Lower leg skin (tissue), 4 donors: ENCODE measurements around the gene RNF152. TPM values are rescaled to one million over a fixed set of nuclear protein-coding genes. Genes with fewer than 3 reads are reported as not detected.

ENCODE experiments used
- DNase-seq, 2 donors: peaks; one replicate each; pipeline ENCODE4 v3.0.0-alpha.2; 2019; ENCODE audit warnings: low spot score in 2 of 2
- H3K4me3 ChIP-seq: fragments of 200-600 bp; sonication (generic); 2 replicates; pipeline ENCODE4 v1.5.1; 2017; ENCODE audit warnings: mild to moderate bottlenecking, low read depth; ENCODE audit not compliant: poor library complexity, severe bottlenecking
- POLR2A ChIP-seq, 2 donors: fragments of 450-650 bp; IDR thresholded peaks; one replicate each; pipeline ENCODE4 v1.6.1; 2016 to 2017; ENCODE audit warnings: antibody characterized with exemption in 2 of 2, mild to moderate bottlenecking in 1 of 2, moderate library complexity in 1 of 2
- WGBS, 2 donors: methylation state at CpG; one replicate each; pipeline ENCODE4 v1.1.5; 2018; 5-methylcytosine and 5-hydroxymethylcytosine counted together
- intact Hi-C: fragments of 100-400 bp; cut with DNase I; formaldehyde crosslinking; loops from one replicate; pipeline ENCODE4 v1.15.0; 2023; ENCODE audit warnings: low total_unique reads
- total RNA-seq, 4 donors: library from RNA; depleted of rRNA; stranded (reverse); fragments of >200 nt; gene quantifications; one replicate each; pipeline ENCODE4 v1.1.0, GENCODE V29; 2016
- TF ChIP-seq, protein P1 (sequence below), 3 donors: fragments of 450-650 bp; IDR thresholded peaks; one replicate each; pipeline ENCODE4 v1.5.1; 2016; ENCODE audit warnings: antibody characterized with exemption in 3 of 3, mild to moderate bottlenecking in 3 of 3, moderate library complexity in 2 of 3

Gene RNF152
- total RNA-seq, 4 donors from 2014 or later, result 37.1 to 112 (median 82.5) TPM

DNA sequence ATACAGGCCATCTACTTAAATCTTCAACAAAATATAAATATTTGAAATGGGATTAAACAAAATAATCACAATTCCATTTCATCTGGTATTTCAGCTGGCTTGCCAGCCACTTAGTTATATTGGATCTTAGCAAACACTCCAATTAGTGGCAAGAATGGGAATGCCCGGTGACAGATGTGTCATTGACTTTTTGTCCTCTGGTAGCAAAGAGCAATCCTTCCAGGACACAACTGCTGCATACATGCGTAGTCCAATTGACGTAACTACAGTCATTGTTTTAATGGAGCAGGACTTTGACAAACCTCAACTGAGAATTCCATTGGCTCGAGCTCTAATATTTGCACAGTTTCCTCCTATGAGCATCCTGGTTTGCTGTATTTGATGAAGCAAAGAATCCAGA lies 69.9 kb downstream of the RNF152 start:
- TF ChIP-seq, protein P1, sequence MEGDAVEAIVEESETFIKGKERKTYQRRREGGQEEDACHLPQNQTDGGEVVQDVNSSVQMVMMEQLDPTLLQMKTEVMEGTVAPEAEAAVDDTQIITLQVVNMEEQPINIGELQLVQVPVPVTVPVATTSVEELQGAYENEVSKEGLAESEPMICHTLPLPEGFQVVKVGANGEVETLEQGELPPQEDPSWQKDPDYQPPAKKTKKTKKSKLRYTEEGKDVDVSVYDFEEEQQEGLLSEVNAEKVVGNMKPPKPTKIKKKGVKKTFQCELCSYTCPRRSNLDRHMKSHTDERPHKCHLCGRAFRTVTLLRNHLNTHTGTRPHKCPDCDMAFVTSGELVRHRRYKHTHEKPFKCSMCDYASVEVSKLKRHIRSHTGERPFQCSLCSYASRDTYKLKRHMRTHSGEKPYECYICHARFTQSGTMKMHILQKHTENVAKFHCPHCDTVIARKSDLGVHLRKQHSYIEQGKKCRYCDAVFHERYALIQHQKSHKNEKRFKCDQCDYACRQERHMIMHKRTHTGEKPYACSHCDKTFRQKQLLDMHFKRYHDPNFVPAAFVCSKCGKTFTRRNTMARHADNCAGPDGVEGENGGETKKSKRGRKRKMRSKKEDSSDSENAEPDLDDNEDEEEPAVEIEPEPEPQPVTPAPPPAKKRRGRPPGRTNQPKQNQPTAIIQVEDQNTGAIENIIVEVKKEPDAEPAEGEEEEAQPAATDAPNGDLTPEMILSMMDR (IDR thresholded peaks at IDR 0.05), result no peak
- TF ChIP-seq POLR2A (IDR thresholded peaks at IDR 0.05), result no peak
- no peak overlapping the region for H3K4me3 ChIP-seq
- DNase-seq, result no peak
- intact Hi-C loops, result no loop called here
- 95 to 98% methylated on average over 4 of the region's 4 CpGs for WGBS, 2 donors

DNA sequence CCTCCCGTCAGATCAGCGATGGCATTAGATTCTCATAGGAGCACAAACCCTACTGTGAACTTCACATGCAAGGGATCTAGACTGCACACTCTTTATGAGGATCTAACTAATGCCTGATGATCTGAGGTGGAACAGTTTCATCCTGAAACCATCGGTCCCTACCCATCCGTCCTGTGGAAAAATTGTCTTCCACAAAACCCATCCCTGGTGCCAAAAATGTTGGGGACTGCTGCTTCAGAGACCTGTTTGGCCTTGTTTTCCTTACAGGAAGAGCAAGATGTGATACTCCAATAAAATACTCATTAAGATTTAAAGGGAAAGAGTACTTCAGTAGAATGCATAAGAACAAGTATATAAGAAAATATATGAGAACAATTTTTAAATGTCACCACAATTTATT lies 71.1 kb downstream of the RNF152 start:
- no peak for DNase-seq
- WGBS, 2 donors, result 78 to 80% methylated on average over 4 of the region's 4 CpGs
- intact Hi-C loops, result no loop called here
- no peak for TF ChIP-seq POLR2A (IDR thresholded peaks at IDR 0.05)
- TF ChIP-seq, protein P1 (IDR thresholded peaks at IDR 0.05), result no peak
- no peak overlapping the region for H3K4me3 ChIP-seq

DNA sequence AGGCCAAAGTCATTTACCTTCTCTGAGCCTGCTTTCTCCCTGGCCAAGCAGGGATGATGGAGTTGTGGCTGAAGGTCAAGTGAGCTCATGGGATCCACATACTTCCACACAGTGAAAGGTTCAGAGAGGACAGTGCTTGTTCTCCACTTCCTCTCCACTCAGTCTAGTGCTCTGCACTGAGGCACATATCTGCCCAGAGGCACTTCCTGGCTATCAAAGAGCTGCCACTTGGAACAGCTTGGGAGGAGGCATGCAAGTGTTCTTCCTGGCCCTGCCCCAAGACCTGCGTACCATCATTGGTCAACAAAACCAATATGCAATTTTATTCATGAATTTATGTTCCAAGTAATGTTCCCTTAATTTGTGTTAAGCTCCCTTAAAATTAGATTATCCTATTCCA lies 71.9 kb downstream of the RNF152 start:
- no peak for TF ChIP-seq POLR2A (IDR thresholded peaks at IDR 0.05)
- TF ChIP-seq, protein P1 (IDR thresholded peaks at IDR 0.05), result no peak
- no peak for DNase-seq
- intact Hi-C loops, result no loop called here
- no peak overlapping the region for H3K4me3 ChIP-seq
- WGBS, 2 donors, result 69 to 71% methylated on average over 1 of the region's 1 CpG

DNA sequence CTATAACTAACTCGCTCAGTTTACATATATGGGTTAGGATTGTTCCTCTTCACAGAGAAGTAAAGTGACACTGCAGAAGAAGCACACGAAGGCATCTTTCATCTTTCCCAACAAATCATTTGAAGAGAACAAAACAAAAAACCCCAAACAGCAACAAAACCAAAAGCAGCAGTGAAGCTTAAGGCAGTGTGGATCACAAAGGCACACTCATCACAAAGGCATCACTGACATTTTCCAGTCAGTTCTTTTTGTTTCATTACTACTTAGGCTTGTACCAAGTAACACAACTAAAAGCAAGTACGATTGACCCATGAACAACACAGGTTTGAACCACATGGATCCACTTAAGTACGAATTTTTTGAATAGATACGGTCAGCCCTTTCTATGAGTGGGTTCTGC lies 75.7 kb downstream of the RNF152 start:
- intact Hi-C loops, result no loop called here
- TF ChIP-seq POLR2A (IDR thresholded peaks at IDR 0.05), result no peak
- TF ChIP-seq, protein P1 (IDR thresholded peaks at IDR 0.05), result no peak
- WGBS, 2 donors, result 91 to 94% methylated on average over 5 of the region's 5 CpGs
- DNase-seq, result no peak
- H3K4me3 ChIP-seq, result no peak overlapping the region

DNA sequence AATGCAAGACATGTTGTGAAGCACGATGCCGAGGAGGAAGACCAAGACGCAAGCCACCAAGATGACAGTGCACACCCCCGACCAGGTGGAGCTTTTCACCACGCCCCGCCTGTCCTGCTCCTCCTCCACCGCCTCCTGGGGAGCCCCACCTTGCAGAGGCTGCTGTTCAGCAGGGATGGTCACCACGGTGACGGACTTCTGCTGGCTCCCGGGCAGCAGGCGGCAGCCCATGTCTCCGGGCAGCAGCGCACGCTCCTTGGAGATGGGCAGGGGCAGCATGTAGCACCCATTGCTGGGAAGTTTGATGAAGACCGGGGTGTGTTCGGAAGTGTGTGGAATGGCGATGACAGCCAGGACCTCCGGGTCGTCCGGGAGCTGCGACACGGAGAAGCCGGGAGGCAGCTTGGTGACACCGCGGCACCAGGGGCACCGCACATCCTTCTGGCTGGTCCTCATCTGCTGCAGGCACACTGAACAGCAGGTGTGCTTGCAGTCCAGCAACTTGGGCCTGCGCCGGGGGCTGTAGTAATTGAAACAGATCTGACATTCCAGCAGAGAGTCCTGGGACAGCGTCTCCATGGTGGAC lies 76.8 kb downstream of the RNF152 start:
- intact Hi-C loops, result no loop called here
- WGBS, 2 donors, result 95 to 98% methylated on average over 26 to 29 of the region's 29 CpGs
- DNase-seq, result no peak
- H3K4me3 ChIP-seq, result no peak overlapping the region
- TF ChIP-seq, protein P1 (IDR thresholded peaks at IDR 0.05), result no peak
- no peak for TF ChIP-seq POLR2A (IDR thresholded peaks at IDR 0.05)

DNA sequence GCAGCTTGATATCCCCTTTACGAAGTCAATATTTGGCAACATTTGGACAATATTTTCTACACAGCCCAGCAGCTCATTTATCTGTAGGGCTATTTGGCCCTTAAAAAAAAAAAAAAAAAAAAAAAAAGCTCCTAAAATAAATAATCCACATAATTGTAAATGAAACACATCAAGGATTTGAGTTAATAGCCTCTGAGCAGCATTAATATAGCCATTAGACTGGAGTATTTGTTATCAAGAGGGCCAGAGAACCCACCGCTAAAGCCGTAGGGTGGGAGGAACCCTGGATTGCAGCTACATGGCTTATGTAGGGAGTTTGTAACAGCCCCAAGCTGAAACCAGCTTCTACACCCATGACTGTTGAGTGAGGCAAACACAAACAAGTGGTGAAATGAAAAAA lies 84.5 kb downstream of the RNF152 start:
- WGBS, 2 donors, result 88 to 99% methylated on average over 3 of the region's 3 CpGs
- no peak overlapping the region for H3K4me3 ChIP-seq
- DNase-seq, result no peak
- intact Hi-C loops, result no loop called here
- TF ChIP-seq, protein P1 (IDR thresholded peaks at IDR 0.05), result no peak
- TF ChIP-seq POLR2A (IDR thresholded peaks at IDR 0.05), result no peak
